ENCODE measurements around the gene TAS1R1.

TAS1R1 gene

DNA sequence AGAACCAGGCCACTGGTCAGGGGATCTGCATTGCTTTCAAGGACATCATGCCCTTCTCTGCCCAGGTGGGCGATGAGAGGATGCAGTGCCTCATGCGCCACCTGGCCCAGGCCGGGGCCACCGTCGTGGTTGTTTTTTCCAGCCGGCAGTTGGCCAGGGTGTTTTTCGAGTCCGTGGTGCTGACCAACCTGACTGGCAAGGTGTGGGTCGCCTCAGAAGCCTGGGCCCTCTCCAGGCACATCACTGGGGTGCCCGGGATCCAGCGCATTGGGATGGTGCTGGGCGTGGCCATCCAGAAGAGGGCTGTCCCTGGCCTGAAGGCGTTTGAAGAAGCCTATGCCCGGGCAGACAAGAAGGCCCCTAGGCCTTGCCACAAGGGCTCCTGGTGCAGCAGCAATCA lies 19.7 kb downstream of the TAS1R1 start:
- DNase-seq = no peak

DNA sequence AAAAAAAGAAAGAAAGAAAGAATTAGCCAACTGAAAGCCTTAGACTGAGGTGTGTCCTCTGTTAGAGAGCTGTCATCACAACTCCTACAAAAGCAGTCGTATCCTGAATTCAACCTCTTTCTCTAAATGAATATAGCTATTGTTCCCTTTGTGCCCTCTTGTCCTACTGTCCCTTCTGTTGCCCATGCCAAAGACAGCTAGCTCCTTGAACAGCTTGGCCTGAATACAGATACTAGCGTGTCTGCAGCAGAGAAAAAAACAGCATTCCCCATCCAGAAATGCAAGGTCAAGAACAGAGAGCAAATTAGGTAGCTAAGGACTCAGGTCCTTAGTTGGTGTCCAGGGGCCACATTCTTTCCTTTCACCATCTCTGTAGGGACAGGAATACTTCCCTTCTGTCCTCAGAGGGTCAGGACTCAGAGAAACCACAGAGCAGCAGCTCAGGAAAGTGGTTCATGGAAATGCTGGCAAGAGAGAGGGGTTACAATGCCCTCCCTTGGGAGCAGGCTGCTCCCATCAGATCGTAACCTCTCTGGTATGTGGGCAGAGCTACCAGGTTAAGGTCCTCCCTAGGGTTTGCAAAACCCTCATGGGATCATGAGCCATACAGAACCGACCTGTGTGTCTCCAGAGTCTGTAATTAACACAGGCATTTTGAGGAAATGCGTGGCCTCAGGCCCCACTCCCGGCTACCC lies 22.9 kb downstream of the TAS1R1 start:
- DNase-seq = no peak

DNA sequence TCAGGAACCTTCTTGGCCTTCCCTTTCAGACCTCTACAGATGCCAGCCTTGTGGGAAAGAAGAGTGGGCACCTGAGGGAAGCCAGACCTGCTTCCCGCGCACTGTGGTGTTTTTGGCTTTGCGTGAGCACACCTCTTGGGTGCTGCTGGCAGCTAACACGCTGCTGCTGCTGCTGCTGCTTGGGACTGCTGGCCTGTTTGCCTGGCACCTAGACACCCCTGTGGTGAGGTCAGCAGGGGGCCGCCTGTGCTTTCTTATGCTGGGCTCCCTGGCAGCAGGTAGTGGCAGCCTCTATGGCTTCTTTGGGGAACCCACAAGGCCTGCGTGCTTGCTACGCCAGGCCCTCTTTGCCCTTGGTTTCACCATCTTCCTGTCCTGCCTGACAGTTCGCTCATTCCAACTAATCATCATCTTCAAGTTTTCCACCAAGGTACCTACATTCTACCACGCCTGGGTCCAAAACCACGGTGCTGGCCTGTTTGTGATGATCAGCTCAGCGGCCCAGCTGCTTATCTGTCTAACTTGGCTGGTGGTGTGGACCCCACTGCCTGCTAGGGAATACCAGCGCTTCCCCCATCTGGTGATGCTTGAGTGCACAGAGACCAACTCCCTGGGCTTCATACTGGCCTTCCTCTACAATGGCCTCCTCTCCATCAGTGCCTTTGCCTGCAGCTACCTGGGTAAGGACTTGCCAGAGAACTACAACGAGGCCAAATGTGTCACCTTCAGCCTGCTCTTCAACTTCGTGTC lies 23.7 kb downstream of the TAS1R1 start:
- no peak for DNase-seq

DNA sequence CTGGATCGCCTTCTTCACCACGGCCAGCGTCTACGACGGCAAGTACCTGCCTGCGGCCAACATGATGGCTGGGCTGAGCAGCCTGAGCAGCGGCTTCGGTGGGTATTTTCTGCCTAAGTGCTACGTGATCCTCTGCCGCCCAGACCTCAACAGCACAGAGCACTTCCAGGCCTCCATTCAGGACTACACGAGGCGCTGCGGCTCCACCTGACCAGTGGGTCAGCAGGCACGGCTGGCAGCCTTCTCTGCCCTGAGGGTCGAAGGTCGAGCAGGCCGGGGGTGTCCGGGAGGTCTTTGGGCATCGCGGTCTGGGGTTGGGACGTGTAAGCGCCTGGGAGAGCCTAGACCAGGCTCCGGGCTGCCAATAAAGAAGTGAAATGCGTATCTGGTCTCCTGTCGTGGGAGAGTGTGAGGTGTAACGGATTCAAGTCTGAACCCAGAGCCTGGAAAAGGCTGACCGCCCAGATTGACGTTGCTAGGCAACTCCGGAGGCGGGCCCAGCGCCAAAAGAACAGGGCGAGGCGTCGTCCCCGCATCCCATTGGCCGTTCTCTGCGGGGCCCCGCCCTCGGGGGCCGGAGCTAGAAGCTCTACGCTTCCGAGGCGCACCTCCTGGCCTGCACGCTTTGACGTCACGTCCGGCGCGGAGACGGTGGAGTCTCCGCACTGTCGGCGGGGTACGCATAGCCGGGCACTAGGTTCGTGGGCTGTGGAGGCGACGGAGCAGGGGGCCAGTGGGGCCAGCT lies 24.4 kb downstream of the TAS1R1 start, which contains the start of gene ZBTB48:
TSS of gene ZBTB48 (plus strand) at position 621 of the 745 bp plus-strand sequence. CDS start 616 bp downstream, outside the sequence.
- peak; percentile 97 for DNase-seq

DNA sequence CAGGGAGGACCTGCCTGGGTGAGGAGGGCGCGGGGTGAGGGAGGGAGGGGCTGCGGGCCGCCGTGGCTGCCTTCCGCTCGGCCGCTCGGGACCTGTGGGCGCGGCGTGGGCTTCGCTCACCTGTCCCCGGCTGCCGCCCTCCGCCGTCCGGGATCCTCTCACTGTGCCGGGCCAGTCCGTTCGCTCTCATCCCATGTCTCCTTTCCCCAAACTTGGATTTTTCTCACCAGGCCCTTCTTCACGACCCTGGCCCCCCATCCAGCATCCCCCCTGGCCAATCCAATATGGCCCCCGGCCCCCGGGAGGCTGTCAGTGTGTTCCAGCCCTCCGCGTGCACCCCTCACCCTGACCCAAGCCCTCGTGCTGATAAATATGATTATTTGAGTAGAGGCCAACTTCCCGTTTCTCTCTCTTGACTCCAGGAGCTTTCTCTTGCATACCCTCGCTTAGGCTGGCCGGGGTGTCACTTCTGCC lies 25.0 kb downstream of the TAS1R1 start:
- no peak for DNase-seq

DNA sequence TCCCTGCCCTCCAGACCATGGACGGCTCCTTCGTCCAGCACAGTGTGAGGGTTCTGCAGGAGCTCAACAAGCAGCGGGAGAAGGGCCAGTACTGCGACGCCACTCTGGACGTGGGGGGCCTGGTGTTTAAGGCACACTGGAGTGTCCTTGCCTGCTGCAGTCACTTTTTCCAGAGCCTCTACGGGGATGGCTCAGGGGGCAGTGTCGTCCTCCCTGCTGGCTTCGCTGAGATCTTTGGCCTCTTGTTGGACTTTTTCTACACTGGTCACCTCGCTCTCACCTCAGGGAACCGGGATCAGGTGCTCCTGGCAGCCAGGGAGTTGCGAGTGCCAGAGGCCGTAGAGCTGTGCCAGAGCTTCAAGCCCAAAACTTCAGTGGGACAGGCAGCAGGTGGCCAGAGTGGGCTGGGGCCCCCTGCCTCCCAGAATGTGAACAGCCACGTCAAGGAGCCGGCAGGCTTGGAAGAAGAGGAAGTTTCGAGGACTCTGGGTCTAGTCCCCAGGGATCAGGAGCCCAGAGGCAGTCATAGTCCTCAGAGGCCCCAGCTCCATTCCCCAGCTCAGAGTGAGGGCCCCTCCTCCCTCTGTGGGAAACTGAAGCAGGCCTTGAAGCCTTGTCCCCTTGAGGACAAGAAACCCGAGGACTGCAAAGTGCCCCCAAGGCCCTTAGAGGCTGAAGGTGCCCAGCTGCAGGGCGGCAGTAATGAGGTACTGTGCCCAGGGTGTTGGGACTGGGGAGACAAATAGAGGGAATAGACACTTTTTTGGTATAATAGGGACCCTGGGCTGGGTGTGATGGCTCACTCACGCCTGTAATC lies 25.7 kb downstream of the TAS1R1 start:
- DNase-seq = no peak

DNA sequence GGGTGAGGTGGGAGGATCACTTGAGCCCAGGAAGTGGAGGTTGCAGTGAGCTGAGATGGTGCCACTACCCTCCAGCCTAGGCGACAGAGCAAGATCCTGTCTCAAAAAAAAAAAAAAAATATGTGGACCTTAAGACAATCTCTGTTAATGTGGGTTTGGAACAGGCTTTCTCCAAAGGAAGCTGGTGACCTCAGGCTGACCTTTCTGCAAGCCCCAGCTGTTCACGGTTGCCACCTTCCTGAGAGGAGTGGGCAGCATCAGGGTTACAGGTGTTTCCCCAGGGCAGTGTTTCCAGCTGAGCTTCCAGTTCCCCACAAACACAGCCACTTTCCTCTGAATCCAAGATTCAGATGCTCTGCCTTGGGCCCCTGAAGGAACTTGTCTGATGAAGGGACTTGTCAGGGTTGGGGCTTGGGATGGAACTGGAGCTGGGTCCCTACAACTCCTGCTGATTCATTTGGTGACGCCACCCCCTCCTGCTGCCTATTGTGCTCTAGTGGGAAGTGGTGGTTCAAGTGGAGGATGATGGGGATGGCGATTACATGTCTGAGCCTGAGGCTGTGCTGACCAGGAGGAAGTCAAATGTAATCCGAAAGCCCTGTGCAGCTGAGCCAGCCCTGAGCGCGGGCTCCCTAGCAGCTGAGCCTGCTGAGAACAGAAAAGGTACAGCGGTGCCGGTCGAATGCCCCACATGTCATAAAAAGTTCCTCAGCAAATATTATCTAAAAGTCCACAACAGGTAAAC lies 26.6 kb downstream of the TAS1R1 start:
- DNase-seq = no peak

DNA sequence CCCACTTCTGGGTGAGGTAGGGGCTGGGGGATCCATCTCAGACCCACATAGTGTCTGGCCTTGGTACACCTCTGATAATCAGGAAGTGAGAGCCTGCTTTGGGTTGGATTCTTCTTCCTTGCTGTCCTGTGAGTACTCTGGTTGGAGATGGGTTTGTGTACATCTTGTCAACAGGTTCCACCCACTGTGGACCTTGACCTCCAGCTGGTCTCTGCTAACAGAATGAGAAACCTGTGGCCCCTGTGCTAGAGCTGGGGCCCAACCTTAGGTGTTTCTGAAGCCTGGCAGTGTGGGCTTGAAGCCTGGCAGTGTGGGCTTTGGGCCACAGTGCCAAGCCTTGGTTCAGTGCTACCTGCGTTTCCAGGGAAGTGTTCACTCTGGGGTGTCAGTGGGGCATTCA lies 27.3 kb downstream of the TAS1R1 start:
- DNase-seq = no peak

DNA sequence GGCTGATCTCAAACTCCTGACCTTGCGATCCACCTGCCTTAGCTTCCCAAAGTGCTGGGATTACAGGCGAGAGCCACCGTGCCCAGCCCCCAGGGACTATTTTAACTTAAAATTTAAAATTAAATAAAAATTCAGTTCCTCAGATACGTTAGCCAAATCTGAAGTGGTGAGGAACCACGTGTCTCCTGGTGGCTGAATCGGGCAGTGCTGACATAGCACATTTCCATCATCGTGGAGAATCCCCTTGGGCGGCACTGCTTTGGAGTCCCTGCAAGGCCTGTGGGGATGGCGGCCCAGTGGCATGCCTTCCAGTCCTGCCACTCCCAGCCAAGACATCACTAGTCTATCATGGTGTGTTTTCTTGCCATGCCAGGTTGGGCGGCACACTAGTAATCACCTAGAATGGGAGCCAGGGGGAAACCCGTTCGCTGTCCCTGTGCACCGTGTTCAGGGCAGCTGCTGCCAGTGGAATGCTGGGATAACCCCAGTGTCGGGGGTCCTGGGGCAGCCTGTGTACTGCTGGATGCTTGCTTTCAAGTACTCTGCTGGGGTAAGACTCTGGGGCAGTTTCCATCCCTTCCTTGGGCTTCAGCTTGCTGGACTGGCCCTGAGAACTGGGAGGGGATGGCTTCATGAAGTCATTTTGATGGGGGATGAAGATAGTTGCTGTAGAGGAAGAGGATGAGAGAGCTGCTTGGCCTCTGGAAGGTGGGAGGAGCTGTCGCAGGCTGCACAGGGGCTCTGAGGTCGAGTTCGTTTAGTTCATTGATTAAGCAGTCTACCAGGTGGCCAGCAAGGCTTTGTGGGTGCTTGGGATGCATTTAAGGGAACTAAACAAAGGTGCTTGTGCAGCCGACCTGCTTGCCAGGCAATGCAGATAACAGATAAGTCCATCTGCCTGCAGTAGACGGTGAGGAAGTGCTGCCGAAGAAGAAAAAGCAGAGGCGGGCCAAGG lies 29.3 kb downstream of the TAS1R1 start:
- DNase-seq = no peak

DNA sequence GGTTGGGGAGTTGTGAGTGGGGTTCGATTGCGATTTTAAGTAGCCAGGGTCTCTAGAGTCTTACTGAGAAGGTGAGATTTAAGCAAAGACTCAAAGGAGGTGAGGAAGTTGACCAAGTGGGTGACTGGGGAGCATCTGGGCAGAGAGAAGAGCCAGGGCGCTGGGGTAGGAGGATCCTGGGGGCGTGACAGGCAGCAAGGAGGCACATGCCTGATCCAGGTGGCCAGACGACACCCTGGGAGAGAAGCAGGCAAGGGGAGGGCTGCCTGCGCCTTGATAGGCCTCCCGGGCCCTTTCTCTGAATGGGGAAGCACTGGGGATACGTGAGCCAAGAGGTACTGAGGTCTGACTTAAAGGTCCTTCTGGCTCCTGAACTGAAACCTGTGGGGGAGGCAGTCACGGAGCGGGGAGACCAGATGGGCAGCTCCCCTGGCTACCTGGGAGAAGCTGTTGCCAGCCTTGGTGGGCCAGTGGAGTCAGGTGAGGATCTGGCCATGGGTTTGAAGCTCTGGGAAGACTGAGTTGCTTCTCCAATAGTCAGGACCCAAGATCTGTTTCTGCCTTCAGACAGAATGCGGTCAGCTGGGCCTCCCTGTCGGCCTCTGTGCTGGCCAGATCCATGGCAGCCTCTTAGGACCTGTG lies 30.1 kb downstream of the TAS1R1 start:
- no peak for DNase-seq

DNA sequence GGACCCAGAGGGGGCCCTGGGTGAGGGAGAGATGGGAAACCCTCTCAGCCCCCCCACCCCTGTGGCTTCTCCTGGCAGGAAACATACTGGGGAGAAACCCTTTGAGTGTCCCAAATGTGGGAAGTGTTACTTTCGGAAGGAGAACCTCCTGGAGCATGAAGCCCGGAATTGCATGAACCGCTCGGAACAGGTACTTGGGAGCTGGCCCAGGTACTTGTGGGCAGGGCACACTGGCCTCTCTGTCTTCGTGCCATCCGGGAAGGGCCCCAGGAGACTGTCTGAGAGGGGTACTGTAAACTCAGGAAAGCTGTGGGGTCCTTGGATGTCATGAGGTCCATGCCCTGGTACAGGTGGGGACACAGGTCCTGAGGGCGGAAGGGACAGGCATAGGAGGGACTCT lies 30.7 kb downstream of the TAS1R1 start:
- DNase-seq = no peak

DNA sequence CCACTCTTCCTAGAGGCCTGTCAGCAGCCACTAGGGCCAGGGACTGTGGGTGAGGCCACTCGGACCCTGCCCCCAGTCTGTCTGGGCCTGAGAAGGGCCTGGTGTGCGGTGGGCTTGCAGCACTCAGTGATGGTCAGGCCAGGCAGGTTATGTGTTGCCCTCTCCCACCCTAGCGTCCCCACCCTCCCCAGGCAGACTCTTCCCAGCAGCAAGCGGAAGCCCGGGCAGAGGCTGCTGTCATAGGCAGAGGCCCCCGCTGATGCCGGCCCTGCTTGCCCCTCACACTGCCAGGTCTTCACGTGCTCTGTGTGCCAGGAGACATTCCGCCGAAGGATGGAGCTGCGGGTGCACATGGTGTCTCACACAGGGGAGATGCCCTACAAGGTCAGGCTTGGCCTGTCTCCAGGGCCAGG lies 31.3 kb downstream of the TAS1R1 start:
- no peak for DNase-seq

DNA sequence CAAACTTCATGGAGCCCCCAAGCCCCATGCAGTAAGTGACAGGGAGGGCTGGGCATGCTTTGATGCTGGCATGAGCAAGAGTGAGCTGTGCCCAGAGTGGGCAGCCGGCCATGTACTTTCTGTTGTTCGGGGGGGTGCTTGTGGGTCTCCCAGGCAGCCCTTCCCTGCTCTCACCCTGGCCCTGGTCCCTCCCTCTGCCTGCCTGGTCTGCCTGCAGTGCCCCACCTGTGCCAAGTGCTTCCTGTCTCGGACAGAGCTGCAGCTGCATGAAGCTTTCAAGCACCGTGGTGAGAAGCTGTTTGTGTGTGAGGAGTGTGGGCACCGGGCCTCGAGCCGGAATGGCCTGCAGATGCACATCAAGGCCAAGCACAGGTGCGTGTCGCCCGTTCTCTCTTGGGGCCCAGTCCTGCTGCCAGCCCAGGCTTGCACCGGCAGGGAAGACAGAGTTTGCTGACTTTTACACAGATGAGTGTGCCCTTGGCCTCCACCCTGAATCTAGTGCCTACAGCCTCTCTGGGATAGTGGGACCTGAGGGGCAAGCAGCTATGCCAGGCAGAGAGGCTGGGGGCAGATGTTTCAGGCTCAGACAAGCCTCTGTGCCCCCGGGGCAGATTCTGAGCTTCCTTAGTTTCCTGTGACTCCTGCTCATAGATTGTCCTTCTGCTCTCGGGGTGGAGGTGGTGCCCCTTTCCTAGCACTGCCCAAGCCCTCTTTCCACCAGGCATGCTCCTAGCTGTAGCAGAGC lies 32.3 kb downstream of the TAS1R1 start:
- DNase-seq = no peak

DNA sequence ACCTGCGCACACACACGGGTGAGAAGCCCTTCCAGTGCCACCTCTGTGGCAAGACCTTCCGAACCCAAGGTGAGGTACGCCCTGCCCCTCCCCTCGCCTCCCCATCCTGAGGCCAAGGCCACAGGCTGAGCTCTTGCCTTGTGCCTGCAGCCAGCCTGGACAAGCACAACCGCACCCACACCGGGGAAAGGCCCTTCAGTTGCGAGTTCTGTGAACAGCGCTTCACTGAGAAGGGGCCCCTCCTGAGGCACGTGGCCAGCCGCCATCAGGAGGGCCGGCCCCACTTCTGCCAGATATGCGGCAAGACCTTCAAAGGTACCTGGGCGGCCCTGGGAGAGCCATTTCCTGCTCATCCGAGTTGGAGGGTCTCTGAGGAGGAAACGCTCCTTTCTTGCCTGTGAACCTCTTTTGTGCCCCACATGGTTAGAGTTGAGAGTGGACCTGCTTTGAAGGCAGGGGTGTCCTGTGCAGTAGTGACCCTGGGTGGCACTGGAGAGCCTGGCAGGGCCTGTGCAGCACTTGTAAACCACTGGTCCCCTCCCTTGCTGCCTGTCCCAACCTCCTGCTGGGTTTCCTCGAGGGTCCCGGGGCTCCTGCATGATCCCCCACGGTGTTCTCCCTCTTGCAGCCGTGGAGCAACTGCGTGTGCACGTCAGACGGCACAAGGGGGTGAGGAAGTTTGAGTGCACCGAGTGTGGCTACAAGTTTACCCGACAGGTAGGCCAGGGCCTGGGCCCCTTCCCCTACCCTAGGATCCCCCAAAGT lies 33.2 kb downstream of the TAS1R1 start:
- no peak for DNase-seq

DNA sequence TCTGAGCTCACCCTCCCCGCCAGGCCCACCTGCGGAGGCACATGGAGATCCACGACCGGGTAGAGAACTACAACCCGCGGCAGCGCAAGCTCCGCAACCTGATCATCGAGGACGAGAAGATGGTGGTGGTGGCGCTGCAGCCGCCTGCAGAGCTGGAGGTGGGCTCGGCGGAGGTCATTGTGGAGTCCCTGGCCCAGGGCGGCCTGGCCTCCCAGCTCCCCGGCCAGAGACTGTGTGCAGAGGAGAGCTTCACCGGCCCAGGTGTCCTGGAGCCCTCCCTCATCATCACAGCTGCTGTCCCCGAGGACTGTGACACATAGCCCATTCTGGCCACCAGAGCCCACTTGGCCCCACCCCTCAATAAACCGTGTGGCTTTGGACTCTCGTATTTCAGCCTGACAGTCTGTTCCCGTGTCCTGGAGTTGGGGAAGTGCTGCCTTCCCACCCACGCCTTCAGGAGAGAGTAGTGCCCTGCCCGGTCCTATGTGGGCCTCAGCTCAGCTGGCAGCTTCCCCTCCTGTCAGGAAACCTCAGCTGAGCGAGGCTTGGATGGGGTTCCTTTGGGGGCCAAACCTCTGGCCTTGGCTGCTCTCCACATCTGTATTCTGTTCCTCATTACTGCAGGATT lies 33.9 kb downstream of the TAS1R1 start:
- DNase-seq = no peak

DNA sequence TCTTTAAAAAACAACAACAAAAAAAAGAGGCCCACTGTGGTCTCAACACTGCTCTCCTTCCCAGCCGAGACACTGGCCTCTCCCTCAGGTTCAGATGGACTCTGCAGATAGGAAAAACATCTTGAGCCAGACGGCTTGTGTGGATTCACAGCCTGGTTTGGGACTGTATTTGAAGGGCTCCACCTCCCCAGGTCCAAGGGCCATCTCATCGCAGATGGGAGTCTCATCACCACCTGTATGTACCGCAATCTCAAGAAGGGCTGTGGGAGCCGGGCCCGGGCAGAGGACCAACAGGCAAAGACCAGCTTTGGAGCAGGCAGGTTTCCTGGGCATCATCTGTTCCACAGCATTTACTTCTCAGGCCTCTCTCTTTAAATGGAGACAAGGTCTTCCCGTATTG lies 34.9 kb downstream of the TAS1R1 start:
- no peak for DNase-seq

DNA sequence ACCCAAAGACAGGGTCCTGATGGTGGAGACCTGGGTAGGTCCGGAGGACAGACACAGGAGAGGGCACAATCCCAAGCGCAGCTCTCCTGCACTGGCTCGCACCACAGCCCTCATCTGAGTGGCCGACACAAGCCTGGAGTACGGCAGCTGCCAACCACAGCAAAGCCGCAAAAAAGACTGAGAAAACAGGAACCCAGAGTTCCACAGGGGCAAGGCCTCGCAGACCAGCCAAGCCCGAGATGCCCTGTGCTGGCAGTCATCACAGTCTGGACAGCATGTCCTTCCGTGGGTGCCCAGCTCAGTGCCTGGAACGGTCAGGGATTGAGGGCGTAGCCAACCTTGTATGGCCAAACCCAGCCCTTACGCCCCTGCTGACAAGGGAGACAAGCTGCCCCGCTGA lies 36.1 kb downstream of the TAS1R1 start:
- no peak for DNase-seq

DNA sequence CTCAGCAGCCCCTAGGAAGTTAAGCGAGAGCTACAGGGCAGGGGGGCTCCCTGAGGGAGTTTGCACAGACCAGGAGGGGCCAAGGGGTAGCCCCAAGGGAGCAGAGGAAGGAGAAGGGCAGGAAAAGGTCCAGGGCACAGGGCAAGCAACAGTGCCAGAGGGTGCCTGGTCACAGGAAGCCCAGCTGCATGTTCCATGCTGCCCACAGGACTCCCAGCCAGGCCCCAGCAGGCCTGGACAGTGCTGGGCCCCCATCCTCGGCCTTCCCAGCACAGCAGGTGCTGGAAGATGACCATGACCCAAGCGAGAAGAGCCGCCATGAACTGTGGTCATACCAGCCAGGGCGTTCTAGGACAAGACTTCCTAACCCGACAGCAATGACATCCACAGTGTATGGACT lies 36.5 kb downstream of the TAS1R1 start:
- DNase-seq = no peak

Data from activated CD4-positive, CD25-positive, alpha-beta regulatory T cell treated with anti-CD3 and anti-CD28 coated beads, Interleukin-2, amount 50 U/mL, for 72 hours (primary cell).